B cell (primary cell): ENCODE data around the gene SSBP2.

Source experiments
- CTCF ChIP-seq: fragments of 200-600 bp; IDR thresholded peaks from one replicate; pipeline ENCODE4 v1.8.0; 2022; ENCODE audit warnings: antibody characterized with exemption, mild to moderate bottlenecking
- EZH2 ChIP-seq: IDR thresholded peaks from 2 replicates; pipeline ENCODE4 v1.6.1; 2012; ENCODE audit warnings: borderline replicate concordance, low read depth, mild to moderate bottlenecking, moderate library complexity, low read length; ENCODE audit not compliant: insufficient read depth, poor library complexity, severe bottlenecking

GRCh38 chr5:81450940-81451339 lies 300.0 kb downstream of the SSBP2 start:
- TF ChIP-seq EZH2 (no peak), CTCF (no peak)
